ENCODE data around the gene FH.

Gene FH

DNA sequence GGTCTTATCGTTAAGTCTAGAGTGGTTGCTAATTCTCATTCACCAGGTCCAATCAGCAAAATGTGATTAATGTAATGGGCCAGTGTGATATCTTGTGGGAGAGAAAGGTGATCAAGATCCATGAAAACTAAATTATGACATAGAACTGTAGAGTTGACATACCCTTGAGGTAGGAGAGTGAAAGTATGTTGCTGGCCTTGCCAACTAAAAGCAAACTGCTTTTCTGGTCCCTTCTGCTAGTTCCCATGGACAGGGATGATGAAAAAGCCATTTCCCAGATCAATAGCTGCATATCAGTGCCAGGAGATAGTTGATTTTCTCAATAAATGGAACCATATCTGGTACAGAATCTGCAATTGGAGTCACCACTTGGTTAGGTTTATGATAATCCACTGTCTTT, 65.8 kb downstream of the FH start:
- DNase-seq = no peak

DNA sequence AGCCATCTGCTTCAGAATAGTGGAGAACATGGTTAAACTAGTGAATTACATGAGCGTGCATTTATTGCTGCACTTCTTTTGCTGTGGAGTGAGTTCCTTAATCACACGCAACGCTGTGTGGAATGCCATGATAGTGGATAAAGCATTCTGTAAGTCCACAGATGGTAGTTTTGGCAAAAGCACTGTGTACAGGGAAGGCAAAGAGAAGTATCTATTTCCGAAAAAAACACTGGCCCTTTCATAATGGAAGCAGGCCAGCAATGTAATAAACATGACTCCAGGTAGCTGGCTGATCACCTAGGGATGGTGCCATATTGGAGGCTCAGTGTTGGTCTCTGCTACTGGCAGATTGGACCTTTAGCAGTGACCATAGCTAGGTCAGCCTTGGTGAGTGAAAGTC, 67.6 kb downstream of the FH start:
- DNase-seq = no peak
